CD14-positive monocyte (primary cell): ENCODE results near the gene ADAMTS17. TPM values are rescaled to one million over a fixed set of nuclear protein-coding genes. Genes with fewer than 3 reads are reported as not detected.

Source experiments
- DNase-seq, 3 donors: peaks; one replicate each; pipeline ENCODE4 v3.0.0-alpha.2; 2011 to 2022
- H2AFZ ChIP-seq: 2 replicates; pipeline ENCODE4 v1.6.0; 2012; ENCODE audit warnings: mild to moderate bottlenecking, low read depth, low read length, inconsistent platforms; ENCODE audit not compliant: insufficient read depth, poor library complexity, severe bottlenecking
- H3K27ac ChIP-seq, 2 donors: 1 replicate in 1 of 2; 2 replicates in 1 of 2; pipeline ENCODE4 v1.5.1; 2012 to 2013; ENCODE audit warnings: low read length in 2 of 2, control low read depth in 1 of 2, inconsistent platforms in 1 of 2, low read depth in 1 of 2, mild to moderate bottlenecking in 1 of 2
- H3K27me3 ChIP-seq, 2 donors: one replicate each; pipeline versions ENCODE4 v1.6.0 to v1.6.1; 2011 to 2013; ENCODE audit warnings: low read length in 2 of 2; ENCODE audit not compliant: control insufficient read depth in 2 of 2, insufficient read depth in 2 of 2
- H3K36me3 ChIP-seq, 2 donors: replicated peaks in 1 of 2; 1 replicate in 1 of 2; 2 replicates in 1 of 2; pipeline versions ENCODE4 v1.5.1 to v1.6.1; 2012 to 2013; ENCODE audit warnings: low read length in 2 of 2, control low read depth in 1 of 2, inconsistent platforms in 1 of 2, mild to moderate bottlenecking in 1 of 2; ENCODE audit not compliant: insufficient read depth in 2 of 2, control insufficient read depth in 1 of 2
- H3K4me1 ChIP-seq, 2 donors: 1 replicate in 1 of 2; 2 replicates in 1 of 2; pipeline versions ENCODE4 v1.5.1 to v1.6.1; 2012 to 2013; ENCODE audit warnings: low read length in 2 of 2, control low read depth in 1 of 2, inconsistent platforms in 1 of 2, mild to moderate bottlenecking in 1 of 2, moderate library complexity in 1 of 2; ENCODE audit not compliant: insufficient read depth in 2 of 2, control insufficient read depth in 1 of 2
- H3K4me2 ChIP-seq: replicated peaks from 2 replicates; pipeline ENCODE3; 2012; ENCODE audit warnings: low read length, moderate library complexity, mild to moderate bottlenecking; ENCODE audit not compliant: poor library complexity, severe bottlenecking; ENCODE audit errors: extremely low read depth
- H3K4me3 ChIP-seq, 3 experiments: fragments of 200-600 bp in 1 of 3; sonication (generic) in 1 of 3; replicated peaks in 1 of 3; 1 replicate in 2 of 3; 2 replicates in 1 of 3; pipeline ENCODE4 v1.5.1; 2011 to 2013; ENCODE audit warnings: low read length in 3 of 3, mild to moderate bottlenecking in 3 of 3, control low read depth in 2 of 3, low read depth in 2 of 3, inconsistent platforms in 1 of 3, moderate library complexity in 1 of 3
- H3K79me2 ChIP-seq: 2 replicates; pipeline ENCODE4 v1.6.0; 2012; ENCODE audit warnings: mild to moderate bottlenecking, control low read depth, inconsistent platforms, low read length, moderate library complexity; ENCODE audit not compliant: insufficient read depth
- H3K9ac ChIP-seq: 2 replicates; pipeline ENCODE4 v1.6.0; 2017; ENCODE audit warnings: low read length, mild to moderate bottlenecking; ENCODE audit not compliant: insufficient read depth, poor library complexity, severe bottlenecking
- H3K9me3 ChIP-seq, 2 donors: replicated peaks in 1 of 2; 1 replicate in 1 of 2; 2 replicates in 1 of 2; pipeline versions ENCODE4 v1.5.1 to v1.6.1; 2012 to 2013; ENCODE audit warnings: low read length in 2 of 2, control low read depth in 1 of 2; ENCODE audit not compliant: control insufficient read depth in 1 of 2, insufficient read depth in 1 of 2
- H4K20me1 ChIP-seq: 2 replicates; pipeline ENCODE4 v1.6.0; 2012; ENCODE audit warnings: mild to moderate bottlenecking, low read length, control low read depth, moderate library complexity; ENCODE audit not compliant: insufficient read depth
- H3K27ac Mint-ChIP-seq, 7 donors: one replicate each; pipeline ENCODE4 v1.8.0; 2020; ENCODE audit warnings: mild to moderate bottlenecking in 7 of 7, mixed read lengths in 7 of 7, moderate library complexity in 6 of 7, inconsistent platforms in 2 of 7
- H3K27me3 Mint-ChIP-seq, 3 donors: one replicate each; pipeline ENCODE4 v1.8.0; 2021 to 2022; ENCODE audit warnings: low read depth in 3 of 3, mild to moderate bottlenecking in 3 of 3, mixed read lengths in 3 of 3, moderate library complexity in 3 of 3, inconsistent platforms in 1 of 3
- H3K36me3 Mint-ChIP-seq, 2 donors: one replicate each; pipeline ENCODE4 v1.8.0; 2020; ENCODE audit warnings: mixed read lengths in 2 of 2, inconsistent platforms in 1 of 2, mild to moderate bottlenecking in 1 of 2
- H3K4me1 Mint-ChIP-seq: one replicate; pipeline ENCODE4 v1.8.0; 2020; ENCODE audit warnings: mild to moderate bottlenecking, mixed read lengths
- H3K4me3 Mint-ChIP-seq, 2 donors: one replicate each; pipeline ENCODE4 v1.8.0; 2020; ENCODE audit warnings: mild to moderate bottlenecking in 2 of 2, mixed read lengths in 2 of 2, moderate library complexity in 1 of 2
- H3K9me3 Mint-ChIP-seq, 7 donors: one replicate each; pipeline ENCODE4 v1.8.0; 2020 to 2022; ENCODE audit warnings: mixed read lengths in 7 of 7, mild to moderate bottlenecking in 6 of 7, moderate library complexity in 6 of 7, inconsistent platforms in 2 of 7
- WGBS: methylation state at CpG from one replicate; pipeline ENCODE4 v1.1.5; 2013; ENCODE audit warnings: missing lambda C conversion rate; ENCODE audit not compliant: insufficient coverage; 5-methylcytosine and 5-hydroxymethylcytosine counted together
- intact Hi-C, 2 donors: fragments of 100-400 bp; cut with micrococcal nuclease; formaldehyde crosslinking; loops; one replicate each; pipeline versions ENCODE4 v1.15.0 to v1.15.1; 2023
- polyA plus RNA-seq, 3 donors: library from polyadenylated mRNA; depleted of rRNA in 1 of 3; unstranded in 2 of 3; stranded (reverse) in 1 of 3; fragments of 300-500 nt in 2 of 3; fragments of >200 nt in 1 of 3; fragmentation: Illumina TruSeq in 2 of 3; gene quantifications; 1 replicate in 2 of 3; 2 replicates in 1 of 3; pipeline ENCODE4 v1.2.3, GENCODE V29; 2012 to 2021
- TF ChIP-seq, protein P1 (sequence below): fragments of 200-600 bp; IDR thresholded peaks from one replicate; pipeline ENCODE4 v1.8.0; 2022; ENCODE audit warnings: antibody characterized with exemption, mild to moderate bottlenecking

ADAMTS17 gene
- polyA plus RNA-seq, 3 donors, result 0.03 to 0.25 TPM; not detected in 1

GRCh38 chr15:99977929-99978328, 363.8 kb downstream of the ADAMTS17 start:
- H3K27me3 ChIP-seq, result peaks cover 0 to 13% of the 10 kb centered on the region in 2 donors
- no peak for DNase-seq
- H3K79me2 ChIP-seq, result no peaks in the 10 kb centered on the region
- H3K4me2 ChIP-seq, result no peak overlapping the region
- H4K20me1 ChIP-seq, result no peaks in the 10 kb centered on the region
- H3K36me3 ChIP-seq, result no peaks in the 10 kb centered on the region
- peaks cover 9 to 18% (median 15%) of the 10 kb centered on the region in 3 donors for H3K27me3 Mint-ChIP-seq
- no peak overlapping the region for H3K4me3 ChIP-seq
- peaks cover 0 to 3% (median 0%) of the 10 kb centered on the region in 7 donors for H3K9me3 Mint-ChIP-seq
- no peaks in the 10 kb centered on the region for H3K36me3 Mint-ChIP-seq
- WGBS, result 81% methylated on average over 8 of the region's 10 CpGs
- H2AFZ ChIP-seq, result no peak overlapping the region
- H3K9ac ChIP-seq, result no peak overlapping the region
- no peaks in the 10 kb centered on the region for H3K9me3 ChIP-seq
- no peaks in the 10 kb centered on the region for H3K4me1 Mint-ChIP-seq
- H3K4me1 ChIP-seq, result no peaks in the 10 kb centered on the region
- no peak overlapping the region for H3K27ac ChIP-seq
- H3K4me3 Mint-ChIP-seq, result no peak overlapping the region
- TF ChIP-seq, protein P1, sequence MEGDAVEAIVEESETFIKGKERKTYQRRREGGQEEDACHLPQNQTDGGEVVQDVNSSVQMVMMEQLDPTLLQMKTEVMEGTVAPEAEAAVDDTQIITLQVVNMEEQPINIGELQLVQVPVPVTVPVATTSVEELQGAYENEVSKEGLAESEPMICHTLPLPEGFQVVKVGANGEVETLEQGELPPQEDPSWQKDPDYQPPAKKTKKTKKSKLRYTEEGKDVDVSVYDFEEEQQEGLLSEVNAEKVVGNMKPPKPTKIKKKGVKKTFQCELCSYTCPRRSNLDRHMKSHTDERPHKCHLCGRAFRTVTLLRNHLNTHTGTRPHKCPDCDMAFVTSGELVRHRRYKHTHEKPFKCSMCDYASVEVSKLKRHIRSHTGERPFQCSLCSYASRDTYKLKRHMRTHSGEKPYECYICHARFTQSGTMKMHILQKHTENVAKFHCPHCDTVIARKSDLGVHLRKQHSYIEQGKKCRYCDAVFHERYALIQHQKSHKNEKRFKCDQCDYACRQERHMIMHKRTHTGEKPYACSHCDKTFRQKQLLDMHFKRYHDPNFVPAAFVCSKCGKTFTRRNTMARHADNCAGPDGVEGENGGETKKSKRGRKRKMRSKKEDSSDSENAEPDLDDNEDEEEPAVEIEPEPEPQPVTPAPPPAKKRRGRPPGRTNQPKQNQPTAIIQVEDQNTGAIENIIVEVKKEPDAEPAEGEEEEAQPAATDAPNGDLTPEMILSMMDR, result no peak
- intact Hi-C loops, result no loop called here
- no peak overlapping the region for H3K27ac Mint-ChIP-seq

GRCh38 chr15:99976811-99977271, 364.9 kb downstream of the ADAMTS17 start:
- Histone ChIP-seq H4K20me1 (no peaks in the 10 kb centered on the region), H3K27me3 (peaks cover 0 to 2% of the 10 kb centered on the region in 2 donors), H3K4me2 (no peak overlapping the region), H3K27ac (no peak overlapping the region), H2AFZ (no peak overlapping the region), H3K36me3 (no peaks in the 10 kb centered on the region), H3K4me3 (no peak overlapping the region), H3K79me2 (no peaks in the 10 kb centered on the region), H3K9ac (no peak overlapping the region), H3K9me3 (no peaks in the 10 kb centered on the region), H3K4me1 (no peaks in the 10 kb centered on the region)
- no peak overlapping the region for H3K4me3 Mint-ChIP-seq
- H3K27me3 Mint-ChIP-seq, result peaks cover 5 to 8% (median 5%) of the 10 kb centered on the region in 3 donors
- H3K4me1 Mint-ChIP-seq, result no peaks in the 10 kb centered on the region
- WGBS, result 73% methylated on average over 4 of the region's 9 CpGs
- TF ChIP-seq, protein P1, result no peak
- no peak overlapping the region for H3K27ac Mint-ChIP-seq
- no peak for DNase-seq
- H3K36me3 Mint-ChIP-seq, result no peaks in the 10 kb centered on the region
- peaks cover 0 to 3% (median 0%) of the 10 kb centered on the region in 7 donors for H3K9me3 Mint-ChIP-seq
- intact Hi-C loops, result no loop called here
